Uterus (tissue), 4 donors: Measurements from ENCODE around the gene BRMS1. TPM values are rescaled to one million over a fixed set of nuclear protein-coding genes. Genes with fewer than 3 reads are reported as not detected.

ENCODE experiments used
- DNase-seq, 2 donors: peaks; one replicate each; pipeline ENCODE4 v3.0.0-alpha.2; 2019 to 2020
- H3K27ac ChIP-seq, 2 donors: fragments of 200-600 bp; sonication (generic); 1 replicate in 1 of 2; 2 replicates in 1 of 2; pipeline ENCODE4 v1.5.1; 2016 to 2018
- H3K27me3 ChIP-seq, 2 donors: fragments of 200-600 bp; sonication (generic); one replicate each; pipeline ENCODE4 v1.5.1; 2018 to 2019; ENCODE audit warnings: control low read depth in 1 of 2
- H3K36me3 ChIP-seq, 2 donors: fragments of 200-600 bp; sonication (generic); one replicate each; pipeline ENCODE4 v1.5.1; 2019; ENCODE audit warnings: control low read depth in 1 of 2
- H3K4me1 ChIP-seq, 2 donors: fragments of 200-600 bp; sonication (generic); one replicate each; pipeline ENCODE4 v1.5.1; 2018 to 2019; ENCODE audit warnings: control low read depth in 1 of 2
- H3K4me3 ChIP-seq, 2 donors: fragments of 200-600 bp; sonication (generic); 1 replicate in 1 of 2; 2 replicates in 1 of 2; pipeline ENCODE4 v1.5.1; 2018 to 2019; ENCODE audit warnings: mild to moderate bottlenecking in 1 of 2
- H3K9me3 ChIP-seq, 2 donors: fragments of 200-600 bp; sonication (generic); one replicate each; pipeline ENCODE4 v1.5.1; 2019; ENCODE audit warnings: control low read depth in 1 of 2
- CTCF ChIP-seq, 4 experiments: fragments of 200-600 bp in 2 of 4; fragments of 450-650 bp in 2 of 4; sonication (generic) in 2 of 4; IDR thresholded peaks; one replicate each; pipeline ENCODE4 v1.5.1; 2016 to 2019; ENCODE audit warnings: antibody characterized with exemption in 4 of 4, mild to moderate bottlenecking in 2 of 4, moderate library complexity in 1 of 4
- POLR2A ChIP-seq, 2 donors: fragments of 450-650 bp; IDR thresholded peaks; one replicate each; pipeline ENCODE4 v1.6.1; 2016; ENCODE audit warnings: antibody characterized with exemption in 2 of 2, mild to moderate bottlenecking in 1 of 2, moderate library complexity in 1 of 2
- intact Hi-C: fragments of 100-400 bp; cut with DNase I; formaldehyde crosslinking; loops from one replicate; pipeline ENCODE4 v1.15.1; 2023; ENCODE audit warnings: low total_unique reads
- total RNA-seq, 4 donors: library from RNA; depleted of rRNA in 3 of 4; stranded (reverse); fragments of >200 nt in 3 of 4; gene quantifications; one replicate each; pipeline versions ENCODE4 v1.1.0 to v1.2.4, GENCODE V29; 2014 to 2023
- donor health status: DM: yes; HTN: yes; CAD: no.

BRMS1 gene
- total RNA-seq, 4 donors from 2014 or later = 15.0 to 77.4 (median 21.9) TPM

GRCh38 chr11:66335531-66336233 lies 9.2 kb downstream of the BRMS1 start:
- peak in 1 of 2 donors; percentile 44 for DNase-seq

GRCh38 chr11:66334605-66335442 lies 10.1 kb downstream of the BRMS1 start:
- intact Hi-C loops = no loop called here
- Histone ChIP-seq H3K36me3 (no peaks in the 10 kb centered on the region), H3K27me3 (no peaks in the 10 kb centered on the region), H3K27ac (no peak overlapping the region), H3K4me3 (peak overlapping the region in 1 of 2 donors; percentile 50), H3K4me1 (peaks cover 3 to 12% of the 10 kb centered on the region in 2 donors), H3K9me3 (no peaks in the 10 kb centered on the region)
- no peak for DNase-seq
- TF ChIP-seq CTCF (IDR thresholded peaks at IDR 0.05) (no peak), POLR2A (IDR thresholded peaks at IDR 0.05) (no peak)

More at GRCh38 chr11:66335531-66336233, 9.2 kb downstream of the BRMS1 start:
- H3K27me3 ChIP-seq = no peaks in the 10 kb centered on the region
- peak overlapping the region; percentile 29 to 78 for H3K27ac ChIP-seq
- no peaks in the 10 kb centered on the region for H3K36me3 ChIP-seq
- intact Hi-C loops = no loop called here
- peak overlapping the region; percentile 29 to 50 for H3K4me3 ChIP-seq
- no peaks in the 10 kb centered on the region for H3K9me3 ChIP-seq
- H3K4me1 ChIP-seq = peaks cover 3 to 12% of the 10 kb centered on the region in 2 donors
- TF ChIP-seq CTCF (IDR thresholded peaks at IDR 0.05) (no peak), POLR2A (IDR thresholded peaks at IDR 0.05) (no peak)

- Histone ChIP-seq H3K27me3 (no peaks in the 10 kb centered on the region), H3K4me1 (peaks cover 3 to 12% of the 10 kb centered on the region in 2 donors), H3K4me3 (no peak overlapping the region), H3K36me3 (no peaks in the 10 kb centered on the region), H3K27ac (no peak overlapping the region), H3K9me3 (no peaks in the 10 kb centered on the region)
- TF ChIP-seq CTCF (IDR thresholded peaks at IDR 0.05) (no peak), POLR2A (IDR thresholded peaks at IDR 0.05) (no peak)
- DNase-seq = no peak
- intact Hi-C loops = no loop called here
Observed at GRCh38 chr11:66333896-66334604, 10.9 kb downstream of the BRMS1 start.

GRCh38 chr11:66333220-66333877 lies 11.6 kb downstream of the BRMS1 start:
- Histone ChIP-seq H3K9me3 (no peaks in the 10 kb centered on the region), H3K4me3 (no peak overlapping the region), H3K36me3 (no peaks in the 10 kb centered on the region), H3K4me1 (peaks cover 3 to 16% of the 10 kb centered on the region in 2 donors), H3K27me3 (no peaks in the 10 kb centered on the region), H3K27ac (no peak overlapping the region)
- no peak for DNase-seq
- intact Hi-C loops = no loop called here
- TF ChIP-seq POLR2A (IDR thresholded peaks at IDR 0.05) = no peak
- no peak for TF ChIP-seq CTCF (IDR thresholded peaks at IDR 0.05)
